Right lobe of liver (tissue), 6 donors: Measurements from ENCODE around the gene CACNA2D4. TPM values are rescaled to one million over a fixed set of nuclear protein-coding genes. Genes with fewer than 3 reads are reported as not detected.

Experiments
- ATAC-seq, 4 donors: fragments of 200-7000 bp; cut with Tn5 transposase; one replicate each; pipeline ENCODE4 v1.9.1; 2020; ENCODE audit warnings: mild to moderate bottlenecking in 4 of 4, moderate library complexity in 4 of 4
- DNase-seq, 3 donors: peaks; one replicate each; pipeline ENCODE4 v3.0.0-alpha.2; 2020
- H3K27ac ChIP-seq, 3 donors: fragments of 200-600 bp; one replicate each; pipeline ENCODE4 v1.8.0; 2022
- H3K27me3 ChIP-seq, 2 donors: fragments of 200-600 bp; one replicate each; pipeline ENCODE4 v1.8.0; 2022
- H3K36me3 ChIP-seq, 4 donors: fragments of 200-600 bp; sonication (generic) in 1 of 4; one replicate each; pipeline versions ENCODE4 v1.5.1 to v1.8.0; 2017 to 2022; ENCODE audit warnings: control low read depth in 1 of 4
- H3K4me1 ChIP-seq, 4 donors: fragments of 200-600 bp; sonication (generic) in 1 of 4; one replicate each; pipeline versions ENCODE4 v1.5.1 to v1.8.0; 2017 to 2022; ENCODE audit warnings: control low read depth in 1 of 4
- H3K4me3 ChIP-seq, 3 donors: fragments of 200-600 bp; one replicate each; pipeline ENCODE4 v1.8.0; 2022
- H3K9me3 ChIP-seq, 4 donors: fragments of 200-600 bp; sonication (generic) in 1 of 4; one replicate each; pipeline versions ENCODE4 v1.5.1 to v1.8.0; 2017 to 2022; ENCODE audit warnings: control low read depth in 1 of 4
- POLR2A ChIP-seq: fragments of 450-650 bp; IDR thresholded peaks from one replicate; pipeline ENCODE4 v1.6.1; 2017; ENCODE audit warnings: antibody characterized with exemption, mild to moderate bottlenecking
- WGBS: methylation state at CpG from one replicate; pipeline ENCODE4 v1.1.6; 2018; ENCODE audit warnings: low coverage, low lambda C conversion rate; ENCODE audit not compliant: insufficient coverage; ENCODE audit errors: missing lambda C conversion rate; 5-methylcytosine and 5-hydroxymethylcytosine counted together
- intact Hi-C, 2 donors: fragments of 100-400 bp; cut with DNase I; formaldehyde crosslinking; loops; one replicate each; pipeline versions ENCODE4 v1.11.2 to v1.14.1; 2022
- total RNA-seq, 6 experiments: library from RNA; depleted of rRNA in 2 of 6; stranded (reverse); fragments of >200 nt in 2 of 6; fragmentation: NEBNext Ultra II Directional in 3 of 6; extraction: Animal tissue kit (Norgen Biotek cat#: 25700) in 3 of 6; gene quantifications; one replicate each; pipeline versions ENCODE4 v1.1.0 to v1.2.4, GENCODE V29; 2016 to 2023
- TF ChIP-seq, protein P1 (sequence below), 4 donors: fragments of 200-600 bp in 3 of 4; fragments of 450-650 bp in 1 of 4; IDR thresholded peaks; one replicate each; pipeline versions ENCODE4 v1.5.1 to v1.8.0; 2016 to 2022; ENCODE audit warnings: antibody characterized with exemption in 4 of 4, mild to moderate bottlenecking in 2 of 4
- donor health status: DM: no; HTN: yes; CAD: no.
- donor health status: DM: no; HTN: no; CAD: no.
- donor health status: DM: no; HTN: no; CAD: no.
- donor health status: DM: no; HTN: yes; CAD: no.
- donor health status: DM: no; HTN: yes; CAD: no.

The CACNA2D4 gene
- total RNA-seq, 6 experiments from 2014 or later = 0.87 to 1.9 (median 0.96) TPM

DNA sequence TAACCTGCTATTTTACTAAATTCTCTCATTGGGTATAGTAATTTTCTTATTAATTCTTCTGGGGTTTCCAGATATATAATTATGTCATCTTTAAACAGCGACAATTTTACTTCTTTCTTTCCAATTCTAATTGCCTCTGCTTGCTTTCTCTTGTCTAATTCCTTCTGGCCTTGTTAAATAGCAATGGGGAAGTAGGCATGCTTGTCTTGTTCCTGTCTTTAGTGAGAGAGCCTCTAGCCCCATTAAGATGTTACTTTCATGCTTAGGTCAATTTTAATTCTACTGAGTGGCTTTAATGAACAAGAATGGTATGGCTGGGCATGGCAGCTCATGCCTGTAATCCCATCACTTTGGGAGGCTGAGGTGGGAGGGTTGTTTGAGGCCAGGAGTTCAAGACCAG, 66.4 kb downstream of the CACNA2D4 start:
- TF ChIP-seq POLR2A = no peak
- TF ChIP-seq, protein P1, sequence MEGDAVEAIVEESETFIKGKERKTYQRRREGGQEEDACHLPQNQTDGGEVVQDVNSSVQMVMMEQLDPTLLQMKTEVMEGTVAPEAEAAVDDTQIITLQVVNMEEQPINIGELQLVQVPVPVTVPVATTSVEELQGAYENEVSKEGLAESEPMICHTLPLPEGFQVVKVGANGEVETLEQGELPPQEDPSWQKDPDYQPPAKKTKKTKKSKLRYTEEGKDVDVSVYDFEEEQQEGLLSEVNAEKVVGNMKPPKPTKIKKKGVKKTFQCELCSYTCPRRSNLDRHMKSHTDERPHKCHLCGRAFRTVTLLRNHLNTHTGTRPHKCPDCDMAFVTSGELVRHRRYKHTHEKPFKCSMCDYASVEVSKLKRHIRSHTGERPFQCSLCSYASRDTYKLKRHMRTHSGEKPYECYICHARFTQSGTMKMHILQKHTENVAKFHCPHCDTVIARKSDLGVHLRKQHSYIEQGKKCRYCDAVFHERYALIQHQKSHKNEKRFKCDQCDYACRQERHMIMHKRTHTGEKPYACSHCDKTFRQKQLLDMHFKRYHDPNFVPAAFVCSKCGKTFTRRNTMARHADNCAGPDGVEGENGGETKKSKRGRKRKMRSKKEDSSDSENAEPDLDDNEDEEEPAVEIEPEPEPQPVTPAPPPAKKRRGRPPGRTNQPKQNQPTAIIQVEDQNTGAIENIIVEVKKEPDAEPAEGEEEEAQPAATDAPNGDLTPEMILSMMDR (IDR thresholded peaks at IDR 0.05) = no peak
- Histone ChIP-seq H3K4me3 (no peak overlapping the region), H3K4me1 (no peaks in the 10 kb centered on the region), H3K9me3 (no peaks in the 10 kb centered on the region), H3K27ac (no peak overlapping the region), H3K27me3 (no peaks in the 10 kb centered on the region), H3K36me3 (no peaks in the 10 kb centered on the region)
- DNase-seq (no peak), ATAC-seq (no peak)
- intact Hi-C loops = no loop called here
- WGBS = 62% methylated on average over 1 of the region's 1 CpG

DNA sequence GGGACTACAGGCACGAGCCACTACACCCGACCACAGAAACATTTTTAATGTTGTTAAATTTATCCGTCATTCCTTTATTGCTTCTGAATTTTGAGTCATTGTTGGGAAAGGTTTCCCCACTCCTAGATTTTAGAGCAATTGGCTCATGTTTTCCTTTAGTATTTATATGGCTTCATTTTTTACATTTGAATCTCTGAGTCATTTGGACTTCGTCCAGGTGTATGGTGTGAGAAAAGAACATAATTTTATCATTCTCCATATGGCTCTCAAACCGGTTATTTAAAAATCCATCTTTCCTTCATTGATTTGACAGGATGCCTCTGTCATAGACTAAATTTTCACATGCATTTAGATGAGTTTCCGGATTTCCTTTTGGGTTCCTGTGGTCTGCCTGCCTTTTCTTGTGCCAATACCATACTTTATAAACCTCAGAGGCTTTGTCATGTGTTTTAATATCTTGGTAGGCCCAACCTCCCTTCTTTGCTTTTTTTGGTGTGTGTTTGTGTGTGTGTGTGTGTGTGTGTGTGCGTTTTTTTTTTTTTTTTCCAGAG, 67.2 kb downstream of the CACNA2D4 start:
- ATAC-seq (no peak), DNase-seq (no peak)
- TF ChIP-seq POLR2A = no peak
- TF ChIP-seq, protein P1 (IDR thresholded peaks at IDR 0.05) = no peak
- Histone ChIP-seq H3K36me3 (no peaks in the 10 kb centered on the region), H3K4me1 (no peaks in the 10 kb centered on the region), H3K27me3 (no peaks in the 10 kb centered on the region), H3K4me3 (no peak overlapping the region), H3K9me3 (no peaks in the 10 kb centered on the region), H3K27ac (no peak overlapping the region)
- WGBS = 53% methylated on average over 7 of the region's 7 CpGs
- intact Hi-C loops = no loop called here

DNA sequence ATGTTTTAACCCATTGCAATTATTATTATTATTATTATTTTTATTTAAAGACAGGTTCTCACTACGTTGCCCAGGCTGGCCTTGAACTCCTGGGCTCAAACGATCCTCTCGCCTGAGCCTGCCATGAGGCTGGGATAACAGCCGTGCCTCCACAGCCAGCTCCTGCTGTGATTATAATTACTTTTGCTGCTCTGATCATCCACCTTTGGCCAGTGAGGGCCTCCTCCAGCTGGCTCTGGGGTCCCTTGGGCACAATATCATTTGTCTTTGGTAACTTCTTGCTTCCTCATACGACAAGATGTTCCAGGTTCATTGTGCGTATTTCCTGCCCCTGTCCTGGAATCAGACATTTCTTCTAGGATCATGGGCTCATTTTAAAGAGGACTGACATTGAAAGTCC, 69.7 kb downstream of the CACNA2D4 start:
- no peaks in the 10 kb centered on the region for H3K36me3 ChIP-seq
- no peak overlapping the region for H3K27ac ChIP-seq
- 67% methylated on average over 6 of the region's 6 CpGs for WGBS
- no peaks in the 10 kb centered on the region for H3K4me1 ChIP-seq
- H3K9me3 ChIP-seq = no peaks in the 10 kb centered on the region
- no peak overlapping the region for H3K4me3 ChIP-seq
- intact Hi-C loops = no loop called here
- no peak for ATAC-seq
- no peaks in the 10 kb centered on the region for H3K27me3 ChIP-seq
- no peak for TF ChIP-seq POLR2A
- no peak for DNase-seq

DNA sequence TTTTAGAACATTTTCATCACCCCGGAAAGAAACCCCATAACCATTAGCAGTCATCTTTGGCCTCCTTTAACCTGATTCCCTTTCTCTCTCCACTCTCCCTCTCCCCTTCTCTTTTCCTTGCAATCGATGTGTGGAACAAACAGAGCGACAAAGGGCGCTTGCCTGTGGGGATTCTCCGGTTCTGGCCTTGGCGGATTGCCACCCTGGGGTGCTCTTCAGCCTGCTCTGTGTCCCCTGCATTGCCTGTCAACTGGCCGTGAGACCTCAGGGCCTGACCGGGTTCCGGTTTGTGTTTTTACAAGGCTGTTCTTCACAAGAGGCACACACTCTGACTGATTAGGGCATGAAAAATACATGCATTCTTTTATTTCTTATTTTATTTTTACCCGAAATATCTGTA, 70.3 kb downstream of the CACNA2D4 start:
- no peaks in the 10 kb centered on the region for H3K27me3 ChIP-seq
- intact Hi-C loops = no loop called here
- ATAC-seq (no peak), DNase-seq (peak in 1 of 3 donors; percentile 36)
- no peaks in the 10 kb centered on the region for H3K36me3 ChIP-seq
- H3K27ac ChIP-seq = no peak overlapping the region
- WGBS = 49% methylated on average over 10 of the region's 10 CpGs
- TF ChIP-seq, protein P1 (IDR thresholded peaks at IDR 0.05) = no peak
- no peak for TF ChIP-seq POLR2A
- H3K9me3 ChIP-seq = no peaks in the 10 kb centered on the region
- no peaks in the 10 kb centered on the region for H3K4me1 ChIP-seq
- no peak overlapping the region for H3K4me3 ChIP-seq

DNA sequence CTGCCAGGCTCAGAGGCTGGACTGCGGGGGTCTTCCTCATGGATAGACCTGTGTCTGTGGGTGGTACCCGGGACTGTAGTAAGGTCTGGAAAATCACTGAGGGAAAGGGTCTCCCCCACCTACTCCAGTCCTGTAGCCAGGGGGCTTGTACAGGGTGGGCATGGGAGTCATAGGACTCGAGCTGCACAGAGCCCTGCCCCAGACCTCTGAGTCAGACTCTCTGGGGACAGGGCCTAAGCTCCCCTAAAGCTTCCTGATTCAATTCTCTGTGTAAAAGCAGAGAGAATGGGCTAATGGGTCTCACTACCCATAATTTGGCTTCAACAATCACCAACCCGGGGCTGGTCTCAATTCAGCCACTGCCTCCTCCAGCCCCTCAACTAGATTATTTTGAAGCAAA, 71.0 kb downstream of the CACNA2D4 start:
- Histone ChIP-seq H3K4me3 (no peak overlapping the region), H3K9me3 (no peaks in the 10 kb centered on the region), H3K27ac (no peak overlapping the region), H3K36me3 (no peaks in the 10 kb centered on the region), H3K4me1 (no peaks in the 10 kb centered on the region), H3K27me3 (no peaks in the 10 kb centered on the region)
- DNase-seq = peak in 1 of 3 donors; percentile 28
- TF ChIP-seq, protein P1 (IDR thresholded peaks at IDR 0.05) = no peak
- TF ChIP-seq POLR2A = no peak
- WGBS = 78% methylated on average over 1 of the region's 4 CpGs
- no peak for ATAC-seq
- intact Hi-C loops = no loop called here
